ENCODE results near the gene FMNL1.

DNA sequence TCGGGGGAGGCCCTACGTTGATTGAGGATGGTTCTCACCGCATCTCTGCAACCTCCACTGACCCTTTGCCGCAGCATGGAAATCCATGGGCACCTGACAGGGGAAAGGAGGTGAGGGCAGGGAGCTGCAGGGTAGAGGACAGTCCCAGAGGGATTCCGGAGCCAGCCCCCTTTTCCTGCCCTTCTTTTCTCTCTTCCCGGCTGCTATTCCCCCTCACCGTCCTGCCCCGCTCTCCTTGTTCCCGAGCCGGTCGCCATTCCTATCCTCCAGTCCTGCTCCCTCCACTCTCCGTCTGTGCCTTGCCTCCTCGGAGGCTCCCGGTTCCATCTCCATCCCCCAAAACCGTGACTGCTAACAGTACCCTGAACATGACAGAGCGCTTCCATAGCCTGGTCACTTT, 35.4 kb downstream of the FMNL1 start:
- TF ChIP-seq CTCF (IDR thresholded peaks at IDR 0.05): no peak
- no peak for TF ChIP-seq EP300 (IDR thresholded peaks at IDR 0.05)

Measured in upper lobe of left lung (tissue), 4 donors.